Astrocyte (in vitro differentiated cells and primary cell): ENCODE results near the gene RBL2.

Experiments
- CTCF ChIP-seq: IDR thresholded peaks from 2 replicates; pipeline ENCODE4 v1.5.1; 2011; ENCODE audit warnings: low read depth, mild to moderate bottlenecking, inconsistent platforms, low read length, moderate library complexity; ENCODE audit not compliant: insufficient read depth
- EZH2 ChIP-seq: IDR thresholded peaks from 2 replicates; pipeline ENCODE4 v1.6.1; 2012; ENCODE audit warnings: mild to moderate bottlenecking, low read length, inconsistent platforms; ENCODE audit not compliant: insufficient read depth

GRCh38 chr16:53433930-53434376, 318 bp upstream of the RBL2 start:
- TF ChIP-seq CTCF (no peak), EZH2 (no peak)
